SK-N-SH treated with all-trans-retinoic acid at 6 μM for 48 hours (cell line): Measurements from ENCODE around the gene THAP8.

Source experiments
- ATAC-seq: fragments of 200-7000 bp; cut with Tn5 transposase; 3 replicates; pipeline ENCODE4 v1.9.1; 2020; ENCODE audit warnings: mild to moderate bottlenecking, moderate library complexity
- CSDC2 ChIP-seq: fragments of 250-450 bp; sonication (Bioruptor Pico); IDR thresholded peaks from 2 replicates; pipeline ENCODE4 v1.5.0; 2020; ENCODE audit warnings: mild to moderate bottlenecking, moderate library complexity
- ESRRG ChIP-seq: fragments of 250-450 bp; sonication (Bioruptor Pico); IDR thresholded peaks from 2 replicates; pipeline ENCODE4 v1.6.1; 2021; ENCODE audit warnings: mild to moderate bottlenecking
- GLIS3 ChIP-seq: fragments of 250-450 bp; sonication (Bioruptor Pico); IDR thresholded peaks from 2 replicates; pipeline ENCODE4 v1.5.0; 2020; ENCODE audit warnings: mild to moderate bottlenecking, moderate library complexity
- PPARA ChIP-seq: fragments of 250-450 bp; sonication (Bioruptor Pico); IDR thresholded peaks from 2 replicates; pipeline ENCODE4 v1.5.0; 2020; ENCODE audit warnings: mild to moderate bottlenecking, borderline replicate concordance
- RARB ChIP-seq: fragments of 250-450 bp; sonication (Bioruptor Pico); IDR thresholded peaks from 2 replicates; pipeline ENCODE4 v1.8.0; 2021; ENCODE audit warnings: mild to moderate bottlenecking, moderate library complexity
- TOX ChIP-seq: fragments of 250-450 bp; sonication (Bioruptor Pico); IDR thresholded peaks from 2 replicates; pipeline ENCODE4 v1.8.0; 2021; ENCODE audit warnings: mild to moderate bottlenecking, moderate library complexity, borderline replicate concordance
- ZC3H10 ChIP-seq: fragments of 250-450 bp; sonication (Bioruptor Pico); IDR thresholded peaks from 2 replicates; pipeline ENCODE4 v1.5.1; 2021; ENCODE audit warnings: mild to moderate bottlenecking, moderate library complexity
- ZFP30 ChIP-seq: fragments of 450-650 bp; formaldehyde crosslinking; IDR thresholded peaks from 2 replicates; pipeline ENCODE4 v1.5.0; 2022; ENCODE audit warnings: mild to moderate bottlenecking, moderate library complexity
- ZNF565 ChIP-seq: fragments of 450-650 bp; formaldehyde crosslinking; conservative IDR thresholded peaks from 2 replicates; pipeline ENCODE4 v1.5.0; 2020; ENCODE audit warnings: low read depth, mild to moderate bottlenecking, moderate library complexity
- ZNF70 ChIP-seq: fragments of 450-650 bp; formaldehyde crosslinking; IDR thresholded peaks from 2 replicates; pipeline ENCODE4 v1.5.0; 2020; ENCODE audit warnings: mild to moderate bottlenecking, moderate library complexity
- ZNF8 ChIP-seq: fragments of 450-650 bp; formaldehyde crosslinking; IDR thresholded peaks from 2 replicates; pipeline ENCODE4 v1.5.0; 2020; ENCODE audit warnings: mild to moderate bottlenecking, moderate library complexity
- TF ChIP-seq, protein P1 (sequence below): fragments of 250-450 bp; sonication (Bioruptor Pico); IDR thresholded peaks from 2 replicates; pipeline ENCODE4 v1.8.0; 2021; ENCODE audit warnings: low read depth, mild to moderate bottlenecking, moderate library complexity, borderline replicate concordance
- TF ChIP-seq, protein P2 (sequence below): fragments of 250-450 bp; sonication (Bioruptor Pico); IDR thresholded peaks from 2 replicates; pipeline ENCODE4 v1.5.1; 2021; ENCODE audit warnings: mild to moderate bottlenecking, moderate library complexity
- TF ChIP-seq, protein P3 (sequence below): fragments of 250-450 bp; sonication (Bioruptor Pico); IDR thresholded peaks from 2 replicates; pipeline ENCODE4 v1.5.0; 2020; ENCODE audit warnings: mild to moderate bottlenecking, moderate library complexity
- TF ChIP-seq, protein P4 (sequence below): fragments of 250-450 bp; sonication (Bioruptor Pico); IDR thresholded peaks from 2 replicates; pipeline ENCODE4 v1.5.1; 2020; ENCODE audit warnings: low read depth, mild to moderate bottlenecking, moderate library complexity
- TF ChIP-seq, protein P5 (sequence below): fragments of 250-450 bp; sonication (Bioruptor Pico); IDR thresholded peaks from 2 replicates; pipeline ENCODE4 v1.8.0; 2020; ENCODE audit warnings: mild to moderate bottlenecking, moderate library complexity, borderline replicate concordance

THAP8 gene

DNA sequence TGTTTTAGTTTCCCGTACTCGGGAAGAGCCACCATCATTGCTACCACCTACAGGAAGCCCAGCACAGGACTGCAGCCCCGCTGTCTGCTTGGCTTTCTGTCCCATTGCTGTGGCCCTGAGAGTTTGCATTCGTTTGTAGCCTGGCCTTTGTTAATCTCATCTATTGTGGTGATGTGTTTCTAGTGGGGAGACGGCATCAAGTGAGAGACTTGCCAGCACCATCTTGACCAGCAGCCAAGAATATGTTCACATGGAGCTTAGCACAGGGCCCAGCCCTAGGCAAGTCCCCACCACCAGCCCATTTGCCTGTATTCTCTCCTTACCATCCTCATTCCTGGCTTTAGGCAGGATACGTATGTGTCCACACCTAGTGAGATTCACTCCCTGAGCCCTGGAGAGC, 39.6 kb upstream of the THAP8 start:
- no peak for TF ChIP-seq GLIS3
- no peak for TF ChIP-seq ZNF8 (CRISPR knock-in tag)
- TF ChIP-seq, protein P1, sequence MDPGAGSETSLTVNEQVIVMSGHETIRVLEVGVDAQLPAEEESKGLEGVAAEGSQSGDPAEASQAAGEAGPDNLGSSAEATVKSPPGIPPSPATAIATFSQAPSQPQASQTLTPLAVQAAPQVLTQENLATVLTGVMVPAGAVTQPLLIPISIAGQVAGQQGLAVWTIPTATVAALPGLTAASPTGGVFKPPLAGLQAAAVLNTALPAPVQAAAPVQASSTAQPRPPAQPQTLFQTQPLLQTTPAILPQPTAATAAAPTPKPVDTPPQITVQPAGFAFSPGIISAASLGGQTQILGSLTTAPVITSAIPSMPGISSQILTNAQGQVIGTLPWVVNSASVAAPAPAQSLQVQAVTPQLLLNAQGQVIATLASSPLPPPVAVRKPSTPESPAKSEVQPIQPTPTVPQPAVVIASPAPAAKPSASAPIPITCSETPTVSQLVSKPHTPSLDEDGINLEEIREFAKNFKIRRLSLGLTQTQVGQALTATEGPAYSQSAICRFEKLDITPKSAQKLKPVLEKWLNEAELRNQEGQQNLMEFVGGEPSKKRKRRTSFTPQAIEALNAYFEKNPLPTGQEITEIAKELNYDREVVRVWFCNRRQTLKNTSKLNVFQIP (CRISPR knock-in tag): no peak
- TF ChIP-seq, protein P2, sequence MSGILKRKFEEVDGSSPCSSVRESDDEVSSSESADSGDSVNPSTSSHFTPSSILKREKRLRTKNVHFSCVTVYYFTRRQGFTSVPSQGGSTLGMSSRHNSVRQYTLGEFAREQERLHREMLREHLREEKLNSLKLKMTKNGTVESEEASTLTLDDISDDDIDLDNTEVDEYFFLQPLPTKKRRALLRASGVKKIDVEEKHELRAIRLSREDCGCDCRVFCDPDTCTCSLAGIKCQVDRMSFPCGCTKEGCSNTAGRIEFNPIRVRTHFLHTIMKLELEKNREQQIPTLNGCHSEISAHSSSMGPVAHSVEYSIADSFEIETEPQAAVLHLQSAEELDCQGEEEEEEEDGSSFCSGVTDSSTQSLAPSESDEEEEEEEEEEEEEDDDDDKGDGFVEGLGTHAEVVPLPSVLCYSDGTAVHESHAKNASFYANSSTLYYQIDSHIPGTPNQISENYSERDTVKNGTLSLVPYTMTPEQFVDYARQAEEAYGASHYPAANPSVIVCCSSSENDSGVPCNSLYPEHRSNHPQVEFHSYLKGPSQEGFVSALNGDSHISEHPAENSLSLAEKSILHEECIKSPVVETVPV (CRISPR knock-in tag): no peak
- TF ChIP-seq ZFP30 (CRISPR knock-in tag): no peak
- ATAC-seq: no peak

DNA sequence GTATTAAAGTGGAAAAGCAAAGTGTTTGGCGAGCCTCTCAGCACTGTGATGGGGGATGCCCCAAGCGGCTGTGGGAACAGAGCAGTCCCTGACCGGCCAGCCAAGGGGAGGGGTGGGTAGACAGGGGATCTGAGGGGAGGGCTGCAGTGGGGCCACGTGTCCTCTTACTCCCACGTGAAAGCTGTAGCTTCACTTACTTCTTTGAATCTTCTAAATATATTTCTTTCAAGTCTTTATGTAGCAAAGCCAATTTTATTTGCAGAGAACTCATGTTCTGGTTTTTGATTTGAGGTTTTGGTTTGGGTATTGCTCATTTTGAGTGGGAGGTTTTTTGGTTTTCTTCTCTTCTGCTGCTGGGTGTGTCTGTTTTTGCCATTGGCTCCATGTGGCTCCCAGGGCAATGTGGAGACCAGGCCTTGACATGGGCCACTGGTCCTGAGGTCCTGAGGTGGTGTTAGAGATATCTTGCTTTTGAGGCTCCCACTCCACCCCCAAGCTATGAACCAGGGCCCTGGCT, 39.1 kb upstream of the THAP8 start:
- no peak for ATAC-seq
- TF ChIP-seq, protein P3, sequence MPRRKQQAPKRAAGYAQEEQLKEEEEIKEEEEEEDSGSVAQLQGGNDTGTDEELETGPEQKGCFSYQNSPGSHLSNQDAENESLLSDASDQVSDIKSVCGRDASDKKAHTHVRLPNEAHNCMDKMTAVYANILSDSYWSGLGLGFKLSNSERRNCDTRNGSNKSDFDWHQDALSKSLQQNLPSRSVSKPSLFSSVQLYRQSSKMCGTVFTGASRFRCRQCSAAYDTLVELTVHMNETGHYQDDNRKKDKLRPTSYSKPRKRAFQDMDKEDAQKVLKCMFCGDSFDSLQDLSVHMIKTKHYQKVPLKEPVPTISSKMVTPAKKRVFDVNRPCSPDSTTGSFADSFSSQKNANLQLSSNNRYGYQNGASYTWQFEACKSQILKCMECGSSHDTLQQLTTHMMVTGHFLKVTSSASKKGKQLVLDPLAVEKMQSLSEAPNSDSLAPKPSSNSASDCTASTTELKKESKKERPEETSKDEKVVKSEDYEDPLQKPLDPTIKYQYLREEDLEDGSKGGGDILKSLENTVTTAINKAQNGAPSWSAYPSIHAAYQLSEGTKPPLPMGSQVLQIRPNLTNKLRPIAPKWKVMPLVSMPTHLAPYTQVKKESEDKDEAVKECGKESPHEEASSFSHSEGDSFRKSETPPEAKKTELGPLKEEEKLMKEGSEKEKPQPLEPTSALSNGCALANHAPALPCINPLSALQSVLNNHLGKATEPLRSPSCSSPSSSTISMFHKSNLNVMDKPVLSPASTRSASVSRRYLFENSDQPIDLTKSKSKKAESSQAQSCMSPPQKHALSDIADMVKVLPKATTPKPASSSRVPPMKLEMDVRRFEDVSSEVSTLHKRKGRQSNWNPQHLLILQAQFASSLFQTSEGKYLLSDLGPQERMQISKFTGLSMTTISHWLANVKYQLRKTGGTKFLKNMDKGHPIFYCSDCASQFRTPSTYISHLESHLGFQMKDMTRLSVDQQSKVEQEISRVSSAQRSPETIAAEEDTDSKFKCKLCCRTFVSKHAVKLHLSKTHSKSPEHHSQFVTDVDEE (CRISPR knock-in tag): no peak
- TF ChIP-seq, protein P2 (CRISPR knock-in tag): no peak
- TF ChIP-seq ESRRG (CRISPR knock-in tag): no peak
- no peak for TF ChIP-seq TOX (CRISPR knock-in tag)
- no peak for TF ChIP-seq ZFP30 (CRISPR knock-in tag)
- TF ChIP-seq ZNF70 (CRISPR knock-in tag): no peak

DNA sequence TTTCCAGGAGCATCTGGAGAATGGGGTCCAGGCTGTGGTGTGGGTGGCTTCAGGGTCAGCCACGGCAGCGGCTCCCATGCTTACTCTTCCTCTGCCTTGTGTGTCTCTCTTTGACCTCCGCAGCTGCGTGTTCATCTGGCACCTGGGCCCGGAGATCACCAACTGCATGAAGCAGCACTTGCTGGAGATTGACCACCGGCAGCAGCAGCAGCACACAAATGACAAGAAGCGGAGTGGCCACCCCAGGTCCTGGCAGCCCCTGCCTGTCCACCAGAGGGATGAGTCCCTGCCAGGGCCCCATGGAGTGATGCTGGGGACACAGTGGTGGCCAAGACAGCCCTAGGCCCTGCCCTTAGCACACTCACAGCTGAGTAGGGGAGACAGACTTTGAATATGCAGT, 38.5 kb upstream of the THAP8 start:
- ATAC-seq: no peak
- TF ChIP-seq, protein P4, sequence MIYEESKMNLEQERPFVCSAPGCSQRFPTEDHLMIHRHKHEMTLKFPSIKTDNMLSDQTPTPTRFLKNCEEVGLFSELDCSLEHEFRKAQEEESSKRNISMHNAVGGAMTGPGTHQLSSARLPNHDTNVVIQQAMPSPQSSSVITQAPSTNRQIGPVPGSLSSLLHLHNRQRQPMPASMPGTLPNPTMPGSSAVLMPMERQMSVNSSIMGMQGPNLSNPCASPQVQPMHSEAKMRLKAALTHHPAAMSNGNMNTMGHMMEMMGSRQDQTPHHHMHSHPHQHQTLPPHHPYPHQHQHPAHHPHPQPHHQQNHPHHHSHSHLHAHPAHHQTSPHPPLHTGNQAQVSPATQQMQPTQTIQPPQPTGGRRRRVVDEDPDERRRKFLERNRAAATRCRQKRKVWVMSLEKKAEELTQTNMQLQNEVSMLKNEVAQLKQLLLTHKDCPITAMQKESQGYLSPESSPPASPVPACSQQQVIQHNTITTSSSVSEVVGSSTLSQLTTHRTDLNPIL (CRISPR knock-in tag): no peak
- TF ChIP-seq, protein P5, sequence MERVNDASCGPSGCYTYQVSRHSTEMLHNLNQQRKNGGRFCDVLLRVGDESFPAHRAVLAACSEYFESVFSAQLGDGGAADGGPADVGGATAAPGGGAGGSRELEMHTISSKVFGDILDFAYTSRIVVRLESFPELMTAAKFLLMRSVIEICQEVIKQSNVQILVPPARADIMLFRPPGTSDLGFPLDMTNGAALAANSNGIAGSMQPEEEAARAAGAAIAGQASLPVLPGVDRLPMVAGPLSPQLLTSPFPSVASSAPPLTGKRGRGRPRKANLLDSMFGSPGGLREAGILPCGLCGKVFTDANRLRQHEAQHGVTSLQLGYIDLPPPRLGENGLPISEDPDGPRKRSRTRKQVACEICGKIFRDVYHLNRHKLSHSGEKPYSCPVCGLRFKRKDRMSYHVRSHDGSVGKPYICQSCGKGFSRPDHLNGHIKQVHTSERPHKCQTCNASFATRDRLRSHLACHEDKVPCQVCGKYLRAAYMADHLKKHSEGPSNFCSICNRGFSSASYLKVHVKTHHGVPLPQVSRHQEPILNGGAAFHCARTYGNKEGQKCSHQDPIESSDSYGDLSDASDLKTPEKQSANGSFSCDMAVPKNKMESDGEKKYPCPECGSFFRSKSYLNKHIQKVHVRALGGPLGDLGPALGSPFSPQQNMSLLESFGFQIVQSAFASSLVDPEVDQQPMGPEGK (CRISPR knock-in tag): no peak
- TF ChIP-seq CSDC2 (CRISPR knock-in tag) (no peak), ZC3H10 (CRISPR knock-in tag) (no peak), ZNF565 (CRISPR knock-in tag) (no peak)

DNA sequence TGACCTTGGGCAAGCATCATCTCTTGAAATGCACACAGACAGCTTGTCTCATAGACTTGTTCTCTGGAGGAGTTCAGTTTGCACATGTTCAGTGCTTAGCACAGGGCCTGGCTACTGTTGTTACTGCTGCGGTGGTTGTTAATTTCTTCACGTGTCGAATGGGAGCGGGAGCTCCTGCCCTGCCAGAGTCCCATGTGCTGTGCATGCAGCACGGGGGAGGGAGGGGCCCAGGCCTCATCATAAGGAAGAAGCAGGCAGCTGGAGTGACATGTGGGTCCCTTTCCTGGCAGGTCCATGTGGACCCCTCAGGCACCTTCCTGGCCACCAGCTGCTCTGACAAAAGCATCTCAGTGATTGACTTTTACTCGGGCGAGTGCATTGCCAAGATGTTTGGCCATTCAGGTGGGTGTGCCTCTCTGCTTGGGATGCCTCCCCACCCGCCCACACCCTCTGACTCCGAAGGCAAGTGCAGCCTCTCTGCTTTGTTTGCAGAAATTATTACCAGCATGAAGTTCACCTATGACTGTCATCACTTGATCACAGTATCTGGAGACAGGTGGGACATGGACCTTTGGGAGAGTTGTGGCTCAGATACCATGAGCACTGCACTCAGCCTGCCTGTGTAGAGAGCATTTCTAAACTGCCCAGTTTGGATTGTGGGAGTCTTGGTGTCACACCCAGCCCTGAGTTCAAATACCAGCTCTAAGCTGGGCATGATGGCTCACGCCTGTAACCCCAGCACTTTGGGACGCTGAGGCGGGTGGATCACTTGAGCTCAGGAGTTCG, 37.0 kb upstream of the THAP8 start:
- ATAC-seq: no peak
- TF ChIP-seq ZC3H10 (CRISPR knock-in tag) (no peak), ZNF8 (CRISPR knock-in tag) (no peak), CSDC2 (CRISPR knock-in tag) (no peak), ZNF70 (CRISPR knock-in tag) (no peak), GLIS3 (no peak), PPARA (CRISPR knock-in tag) (no peak), RARB (CRISPR knock-in tag) (no peak)
- TF ChIP-seq, protein P1 (CRISPR knock-in tag): no peak
- TF ChIP-seq, protein P4 (CRISPR knock-in tag): no peak
